Neural cell (in vitro differentiated cells): ENCODE data around the gene LAMTOR1. TPM values are rescaled to one million over a fixed set of nuclear protein-coding genes. Genes with fewer than 3 reads are reported as not detected.

Source experiments
- H2AFZ ChIP-seq: fragments of 200-600, 300-800 bp; sonication (generic), shearing (Covaris generic); 2 replicates; pipeline ENCODE4 v1.6.0; 2014; ENCODE audit warnings: low read depth, mild to moderate bottlenecking, antibody characterized with exemption, low read length, moderate library complexity
- H3F3A ChIP-seq: fragments of 200-600 bp; shearing (Covaris generic); 2 replicates; pipeline ENCODE4 v1.6.1; 2016; ENCODE audit warnings: mild to moderate bottlenecking, moderate library complexity, mixed read lengths, antibody characterized with exemption, low read length; ENCODE audit not compliant: insufficient read depth, poor library complexity, severe bottlenecking
- H3K27ac ChIP-seq: fragments of 200-600, 300-800 bp; sonication (generic), shearing (Covaris generic); 2 replicates; pipeline ENCODE4 v1.5.1; 2014; ENCODE audit warnings: mild to moderate bottlenecking, low read length, moderate library complexity
- H3K27me3 ChIP-seq: fragments of 300-800, 200-600 bp; sonication (generic), shearing (Covaris generic); 2 replicates; pipeline ENCODE4 v1.6.0; 2014; ENCODE audit warnings: mild to moderate bottlenecking, low read depth, low read length, moderate library complexity; ENCODE audit not compliant: insufficient read depth
- H3K36me3 ChIP-seq: fragments of 300-800, 200-600 bp; sonication (generic), shearing (Covaris generic); 2 replicates; pipeline ENCODE4 v1.5.1; 2014; ENCODE audit warnings: mild to moderate bottlenecking, antibody characterized with exemption, low read length, moderate library complexity; ENCODE audit not compliant: insufficient read depth
- H3K4me2 ChIP-seq: fragments of 300-800, 200-600 bp; sonication (generic), shearing (Covaris generic); 2 replicates; pipeline ENCODE4 v1.6.0; 2014; ENCODE audit warnings: mild to moderate bottlenecking, low read length
- H3K4me3 ChIP-seq: fragments of 300-800, 200-600 bp; sonication (generic), shearing (Covaris generic); 2 replicates; pipeline ENCODE4 v1.5.1; 2014; ENCODE audit warnings: mild to moderate bottlenecking, low read length, moderate library complexity
- H3K79me2 ChIP-seq: fragments of 200-600 bp; shearing (Covaris generic); replicated peaks from 2 replicates; pipeline ENCODE4 v1.6.0; 2014; ENCODE audit warnings: mild to moderate bottlenecking, low read length, moderate library complexity; ENCODE audit not compliant: insufficient read depth
- H3K9ac ChIP-seq: fragments of 300-800, 200-600 bp; sonication (generic), shearing (Covaris generic); 2 replicates; pipeline ENCODE4 v1.6.1; 2016; ENCODE audit warnings: mild to moderate bottlenecking, low read length, mixed read lengths
- H3K9me2 ChIP-seq: fragments of 200-600 bp; shearing (Covaris generic); 2 replicates; pipeline ENCODE4 v1.6.1; 2016; ENCODE audit warnings: mild to moderate bottlenecking, low read length, mixed read lengths; ENCODE audit not compliant: insufficient read depth
- H3K9me3 ChIP-seq: fragments of 200-600, 300-800 bp; sonication (generic), shearing (Covaris generic); 2 replicates; pipeline ENCODE4 v1.6.1; 2016; ENCODE audit warnings: mild to moderate bottlenecking, mixed run types, low read length, moderate library complexity, mixed read lengths
- H4K20me1 ChIP-seq: fragments of 200-600 bp; shearing (Covaris generic); 2 replicates; pipeline ENCODE4 v1.6.1; 2016; ENCODE audit warnings: mild to moderate bottlenecking, mixed run types; ENCODE audit not compliant: insufficient read depth
- CTCF ChIP-seq: fragments of 450-650 bp; IDR thresholded peaks from 2 replicates; pipeline ENCODE4 v1.5.1; 2014; ENCODE audit warnings: antibody characterized with exemption, mild to moderate bottlenecking, moderate library complexity; ENCODE audit not compliant: poor library complexity, severe bottlenecking
- EP300 ChIP-seq: fragments of 450-650 bp; conservative IDR thresholded peaks from 2 replicates; pipeline ENCODE4 v1.6.1; 2014; ENCODE audit warnings: antibody characterized with exemption, mild to moderate bottlenecking, moderate library complexity; ENCODE audit not compliant: poor library complexity, severe bottlenecking
- EZH2 ChIP-seq: fragments of 200-600, 300-800 bp; shearing (Covaris generic), sonication (generic); IDR thresholded peaks from 2 replicates; pipeline ENCODE4 v1.6.1; 2014; ENCODE audit warnings: antibody characterized with exemption, low read length, borderline replicate concordance, mild to moderate bottlenecking; ENCODE audit not compliant: insufficient read depth, poor library complexity, severe bottlenecking
- MXI1 ChIP-seq: fragments of 450-650 bp; conservative IDR thresholded peaks from 2 replicates; pipeline ENCODE4 v1.6.1; 2014; ENCODE audit warnings: antibody characterized with exemption, mild to moderate bottlenecking; ENCODE audit not compliant: poor library complexity, severe bottlenecking
- POLR2AphosphoS5 ChIP-seq: IDR thresholded peaks from 2 replicates; pipeline ENCODE4 v1.6.1; 2012
- RAD21 ChIP-seq: fragments of 450-650 bp; conservative IDR thresholded peaks from 2 replicates; pipeline ENCODE4 v1.6.1; 2014; ENCODE audit warnings: antibody characterized with exemption, mild to moderate bottlenecking, moderate library complexity
- SMC3 ChIP-seq: fragments of 450-650 bp; conservative IDR thresholded peaks from 2 replicates; pipeline ENCODE4 v1.6.1; 2014; ENCODE audit warnings: antibody characterized with exemption, mild to moderate bottlenecking, moderate library complexity; ENCODE audit not compliant: poor library complexity
- TAF1 ChIP-seq: IDR thresholded peaks from 2 replicates; pipeline ENCODE4 v1.6.1; 2012; ENCODE audit warnings: low read depth
- polyA plus RNA-seq: library from polyadenylated mRNA; depleted of rRNA; stranded (reverse); fragments of >200 nt; gene quantifications from 2 replicates; pipeline ENCODE4 v1.2.3, GENCODE V29; 2014
- TF ChIP-seq, protein P1 (sequence below): IDR thresholded peaks from 2 replicates; pipeline ENCODE4 v1.6.1; 2012; ENCODE audit warnings: borderline replicate concordance

LAMTOR1 gene
- polyA plus RNA-seq, 1 donor from 2014 or later, result 108 TPM

GRCh38 chr11:72122607-72123006 is 19.5 kb upstream of the LAMTOR1 start:
- Histone ChIP-seq H3K27ac (no peak overlapping the region), H3F3A (no peaks in the 10 kb centered on the region), H3K4me2 (no peak overlapping the region), H3K9ac (no peak overlapping the region), H3K9me3 (no peaks in the 10 kb centered on the region), H3K36me3 (no peaks in the 10 kb centered on the region), H3K4me3 (no peak overlapping the region), H2AFZ (no peak overlapping the region), H4K20me1 (no peaks in the 10 kb centered on the region), H3K9me2 (no peaks in the 10 kb centered on the region), H3K27me3 (no peaks in the 10 kb centered on the region), H3K79me2 (no peaks in the 10 kb centered on the region)
- TF ChIP-seq, protein P1, sequence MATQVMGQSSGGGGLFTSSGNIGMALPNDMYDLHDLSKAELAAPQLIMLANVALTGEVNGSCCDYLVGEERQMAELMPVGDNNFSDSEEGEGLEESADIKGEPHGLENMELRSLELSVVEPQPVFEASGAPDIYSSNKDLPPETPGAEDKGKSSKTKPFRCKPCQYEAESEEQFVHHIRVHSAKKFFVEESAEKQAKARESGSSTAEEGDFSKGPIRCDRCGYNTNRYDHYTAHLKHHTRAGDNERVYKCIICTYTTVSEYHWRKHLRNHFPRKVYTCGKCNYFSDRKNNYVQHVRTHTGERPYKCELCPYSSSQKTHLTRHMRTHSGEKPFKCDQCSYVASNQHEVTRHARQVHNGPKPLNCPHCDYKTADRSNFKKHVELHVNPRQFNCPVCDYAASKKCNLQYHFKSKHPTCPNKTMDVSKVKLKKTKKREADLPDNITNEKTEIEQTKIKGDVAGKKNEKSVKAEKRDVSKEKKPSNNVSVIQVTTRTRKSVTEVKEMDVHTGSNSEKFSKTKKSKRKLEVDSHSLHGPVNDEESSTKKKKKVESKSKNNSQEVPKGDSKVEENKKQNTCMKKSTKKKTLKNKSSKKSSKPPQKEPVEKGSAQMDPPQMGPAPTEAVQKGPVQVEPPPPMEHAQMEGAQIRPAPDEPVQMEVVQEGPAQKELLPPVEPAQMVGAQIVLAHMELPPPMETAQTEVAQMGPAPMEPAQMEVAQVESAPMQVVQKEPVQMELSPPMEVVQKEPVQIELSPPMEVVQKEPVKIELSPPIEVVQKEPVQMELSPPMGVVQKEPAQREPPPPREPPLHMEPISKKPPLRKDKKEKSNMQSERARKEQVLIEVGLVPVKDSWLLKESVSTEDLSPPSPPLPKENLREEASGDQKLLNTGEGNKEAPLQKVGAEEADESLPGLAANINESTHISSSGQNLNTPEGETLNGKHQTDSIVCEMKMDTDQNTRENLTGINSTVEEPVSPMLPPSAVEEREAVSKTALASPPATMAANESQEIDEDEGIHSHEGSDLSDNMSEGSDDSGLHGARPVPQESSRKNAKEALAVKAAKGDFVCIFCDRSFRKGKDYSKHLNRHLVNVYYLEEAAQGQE, result no peak
- TF ChIP-seq EZH2, result no peak
- no peak for TF ChIP-seq EP300
- TF ChIP-seq CTCF, result no peak
- TF ChIP-seq SMC3, result no peak
- no peak for TF ChIP-seq RAD21
- no peak for TF ChIP-seq MXI1
- TF ChIP-seq TAF1, result no peak
- TF ChIP-seq POLR2AphosphoS5, result no peak

DNA sequence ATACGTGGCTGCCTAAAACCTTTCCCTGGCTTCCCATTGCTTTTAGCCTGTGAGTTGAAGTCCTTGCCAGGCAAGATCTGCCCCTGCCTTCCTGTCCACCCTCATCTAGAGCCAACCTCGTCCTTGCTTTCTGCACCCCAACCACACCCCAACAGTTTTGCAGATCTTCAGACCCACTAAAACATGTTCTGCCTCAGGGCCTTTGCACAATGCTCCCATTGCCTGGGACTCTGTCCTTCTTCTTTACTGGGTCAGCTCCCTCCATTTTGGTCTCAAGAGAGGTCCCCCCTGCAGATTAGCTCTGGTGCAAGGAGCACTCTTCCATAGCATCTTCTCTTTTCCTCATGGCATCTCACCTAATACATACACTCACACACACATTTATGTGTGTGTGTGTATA is 17.8 kb upstream of the LAMTOR1 start:
- Histone ChIP-seq H3K9me2 (no peaks in the 10 kb centered on the region), H2AFZ (no peak overlapping the region), H3K36me3 (no peaks in the 10 kb centered on the region), H3K27ac (no peak overlapping the region), H4K20me1 (no peaks in the 10 kb centered on the region), H3K9me3 (no peaks in the 10 kb centered on the region), H3F3A (no peaks in the 10 kb centered on the region), H3K4me2 (no peak overlapping the region), H3K79me2 (no peaks in the 10 kb centered on the region), H3K4me3 (no peak overlapping the region), H3K27me3 (no peaks in the 10 kb centered on the region), H3K9ac (no peak overlapping the region)
- no peak for TF ChIP-seq SMC3
- TF ChIP-seq RAD21, result no peak
- no peak for TF ChIP-seq TAF1
- no peak for TF ChIP-seq MXI1
- TF ChIP-seq EZH2, result no peak
- no peak for TF ChIP-seq CTCF
- TF ChIP-seq, protein P1, result no peak
- no peak for TF ChIP-seq POLR2AphosphoS5
- no peak for TF ChIP-seq EP300
